NCI-H2227 (cell line): ENCODE measurements around the gene SPATA46.
A peak's percentile ranks its signal among the peaks of the same experiment; 100 is the strongest.
"Not testable (repeated sequence)": the region's sequence is repeated elsewhere in the genome, so short reads cannot be mapped to it uniquely, and the experiment has no call there.

ENCODE experiments used
- DNase-seq: peaks from one replicate; lab custom pipeline; 2025; ENCODE audit not compliant: unreplicated experiment; lab: John Stamatoyannopoulos, UW

The SPATA46 gene

DNA sequence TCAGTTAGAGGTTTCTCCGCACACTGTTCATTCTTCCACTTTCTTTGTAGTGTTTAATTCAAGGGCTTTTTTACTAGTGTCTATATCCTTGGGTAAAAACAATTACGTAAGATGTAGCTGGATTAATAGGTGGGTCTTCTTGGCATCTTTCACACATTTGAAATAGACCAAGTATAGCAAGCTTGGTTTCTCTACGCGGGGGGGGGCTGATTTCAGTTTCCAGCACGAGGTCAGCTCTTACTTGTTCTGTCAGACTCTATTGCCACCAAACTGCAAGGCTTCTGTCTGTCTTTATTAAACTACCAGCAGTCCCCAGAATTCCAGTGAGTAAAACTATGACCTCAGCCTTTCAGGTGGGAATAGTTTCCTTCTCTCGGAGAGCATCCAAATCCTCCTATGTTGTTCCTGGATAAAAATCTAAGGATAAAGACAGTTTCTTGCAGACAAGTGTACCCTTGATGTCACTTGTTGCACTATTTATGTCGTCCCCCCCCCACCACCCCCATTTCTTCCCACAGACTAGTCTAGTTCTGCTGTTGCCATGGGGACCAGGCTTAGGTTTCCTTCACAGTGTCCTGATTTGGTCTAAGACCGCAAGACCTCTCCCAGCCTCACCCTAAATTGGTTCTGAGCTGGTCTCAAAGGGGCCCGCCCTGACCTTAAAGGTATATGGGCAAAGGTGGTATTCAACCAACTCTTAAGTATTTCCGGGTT, 17.0 kb downstream of the SPATA46 start:
- DNase-seq: no peak

DNA sequence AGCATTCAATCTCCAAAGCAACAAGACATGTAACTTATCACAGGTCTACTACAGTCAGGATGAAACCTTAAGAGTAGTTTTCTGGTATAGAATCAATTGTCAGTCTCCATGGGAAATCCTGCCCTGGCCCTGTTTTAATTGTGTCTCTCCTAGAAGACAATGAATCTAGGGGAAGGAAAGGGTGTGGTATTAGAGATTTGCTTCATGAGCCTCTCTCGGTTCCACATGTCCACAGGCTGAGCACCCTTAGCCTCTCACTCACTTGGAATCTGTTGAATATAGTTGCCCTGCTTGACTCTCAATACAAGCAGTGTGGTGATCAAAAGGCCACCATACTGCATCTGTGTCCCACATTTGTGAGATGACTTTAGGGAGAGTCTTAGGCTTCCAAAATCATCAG, 17.7 kb downstream of the SPATA46 start:
- no peak for DNase-seq

DNA sequence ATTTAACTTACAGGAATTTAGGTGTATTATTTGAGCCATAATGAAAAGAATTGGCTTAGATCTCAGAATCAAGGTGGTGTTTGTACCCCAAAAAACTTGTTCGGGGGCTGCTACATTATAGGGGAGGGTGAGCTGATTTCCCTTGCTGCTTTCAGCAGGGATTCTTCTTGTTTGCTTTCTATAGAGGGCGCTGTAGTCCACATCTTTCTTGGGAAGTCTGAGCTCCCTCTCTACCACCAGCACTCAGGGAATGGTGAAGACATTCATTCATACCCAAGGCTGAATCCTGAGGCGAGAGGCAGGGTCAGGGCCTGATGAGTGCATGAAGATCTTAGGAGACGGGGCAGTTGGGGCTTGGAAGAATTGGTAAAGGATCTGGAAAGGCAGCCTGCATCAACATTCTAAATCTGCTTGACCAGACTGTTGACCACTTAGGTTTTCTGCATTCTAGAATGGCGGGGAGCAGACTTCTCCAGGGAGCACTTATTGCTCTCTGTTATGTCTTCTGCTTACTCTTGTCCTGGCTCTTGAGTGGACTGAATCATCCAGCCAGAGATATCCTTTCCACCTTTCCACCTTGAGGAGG, 18.9 kb downstream of the SPATA46 start:
- peak; percentile 49 for DNase-seq

DNA sequence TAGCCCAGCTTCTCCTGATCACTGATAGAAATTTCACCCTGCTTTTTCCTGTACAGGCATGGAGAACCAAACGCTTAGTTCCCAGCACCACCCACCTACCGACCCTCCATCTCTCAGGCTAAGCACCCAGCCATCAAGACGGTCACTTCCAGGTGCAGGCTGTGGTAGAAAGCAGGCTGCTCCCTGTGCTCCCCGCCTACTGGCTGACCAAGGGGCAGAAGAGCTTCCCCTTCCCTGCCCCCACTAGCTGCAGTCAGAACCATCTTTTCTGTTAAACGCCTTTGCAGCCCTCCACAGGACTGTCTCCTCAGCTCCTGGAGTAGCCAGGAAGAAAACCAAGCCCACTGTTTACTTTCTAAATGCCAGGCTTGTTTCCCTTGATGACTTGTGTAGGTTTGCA, 23.0 kb downstream of the SPATA46 start:
- no peak for DNase-seq

DNA sequence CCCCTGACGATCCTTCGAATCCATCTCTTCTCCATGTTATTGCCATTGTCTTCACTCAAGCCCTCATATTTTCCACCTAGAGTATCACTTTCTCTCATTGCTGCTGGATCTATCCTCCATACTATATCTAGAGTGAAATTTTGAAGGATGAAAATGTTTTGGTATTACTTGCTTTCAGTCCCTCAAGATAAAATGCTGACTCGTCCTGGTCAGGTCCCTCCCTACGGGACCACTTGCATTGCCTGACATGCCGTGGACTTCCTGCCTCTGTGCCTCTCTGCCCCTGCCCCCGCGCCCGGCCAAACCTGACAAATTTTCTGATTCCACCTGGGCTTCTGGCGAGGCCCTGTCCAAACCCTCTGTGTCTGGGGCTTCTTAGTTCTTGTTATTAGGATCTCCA, 23.6 kb downstream of the SPATA46 start:
- DNase-seq: no peak

DNA sequence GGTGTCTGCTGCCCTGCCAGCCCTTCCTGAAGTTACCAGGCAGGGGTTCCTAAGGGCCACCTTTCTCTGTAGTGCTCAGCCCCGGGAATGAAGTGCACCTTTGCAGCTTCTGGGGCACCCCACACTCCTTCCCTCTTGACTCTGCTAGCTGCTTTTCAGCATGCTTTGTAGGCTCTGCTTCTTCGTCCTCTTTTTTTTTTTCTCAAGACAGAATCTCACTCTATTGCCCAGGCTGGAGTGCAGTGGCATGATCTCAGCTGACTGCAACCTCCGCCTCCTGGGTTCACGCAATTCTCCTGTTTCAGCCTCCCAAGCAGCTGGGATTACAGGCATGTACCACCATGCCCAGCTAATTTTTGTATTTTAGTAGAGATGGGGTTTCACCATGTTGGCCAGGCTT, 24.8 kb downstream of the SPATA46 start:
- DNase-seq: not testable (repeated sequence)

DNA sequence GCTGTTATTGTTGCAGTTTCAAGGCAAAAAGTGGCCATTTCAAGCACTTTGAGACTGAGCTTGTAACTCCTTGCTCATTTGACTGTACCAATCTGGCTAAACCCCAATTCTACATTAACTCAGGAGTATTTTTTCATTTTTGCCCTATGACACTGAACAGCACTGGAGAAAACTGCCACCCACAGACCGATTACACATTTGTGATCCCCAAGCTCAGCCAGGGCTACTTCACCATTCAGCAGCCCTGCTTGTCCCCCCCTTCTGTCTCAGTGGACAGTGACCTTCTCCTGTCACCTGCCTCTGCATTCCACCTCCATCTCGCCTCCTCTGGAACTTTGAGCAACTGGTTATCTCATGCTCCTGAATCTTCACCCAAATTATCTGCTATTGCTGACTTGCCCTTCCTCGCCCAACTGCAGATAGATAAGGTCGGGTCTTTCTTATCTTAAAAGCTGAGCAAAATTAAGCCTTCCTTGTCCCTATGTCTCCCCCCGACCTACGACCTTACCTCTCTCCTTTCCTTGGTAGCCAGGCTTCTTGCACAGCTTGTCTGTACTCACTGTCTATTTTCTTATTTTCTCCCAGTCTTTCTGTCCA, 25.3 kb downstream of the SPATA46 start:
- DNase-seq: no peak

DNA sequence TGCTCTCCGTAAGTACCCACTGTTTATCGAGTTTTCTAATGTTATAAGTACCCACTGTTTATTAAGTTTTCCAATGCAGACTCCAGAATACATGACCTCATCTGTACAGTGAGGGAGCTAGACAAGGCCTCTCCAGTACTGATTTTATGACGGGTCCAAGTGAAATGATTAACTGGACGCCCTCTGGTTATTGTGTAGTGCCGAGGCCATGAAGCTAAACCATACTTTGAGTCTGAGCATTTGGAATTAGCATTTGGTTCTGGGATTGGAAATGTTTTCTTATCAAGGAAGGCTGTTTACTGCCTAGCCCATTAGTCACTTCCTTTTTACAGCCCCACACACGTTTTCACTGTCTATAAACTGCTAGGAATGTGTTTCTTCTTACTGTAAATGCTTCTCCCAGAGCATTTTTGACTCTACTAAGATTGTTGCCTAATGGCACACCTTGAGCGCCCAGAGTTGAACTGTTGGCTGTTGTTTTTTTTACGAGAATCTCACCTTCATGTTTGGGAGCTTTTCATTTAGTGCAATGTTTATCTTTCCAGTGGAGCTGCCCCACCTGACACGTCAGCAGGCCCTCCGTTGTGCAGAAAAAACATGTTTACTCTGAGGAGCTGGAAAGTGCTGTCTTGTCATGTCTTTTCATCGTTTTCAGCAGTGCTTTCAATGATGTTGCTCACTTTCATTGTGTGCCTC, 26.9 kb downstream of the SPATA46 start:
- DNase-seq: no peak

DNA sequence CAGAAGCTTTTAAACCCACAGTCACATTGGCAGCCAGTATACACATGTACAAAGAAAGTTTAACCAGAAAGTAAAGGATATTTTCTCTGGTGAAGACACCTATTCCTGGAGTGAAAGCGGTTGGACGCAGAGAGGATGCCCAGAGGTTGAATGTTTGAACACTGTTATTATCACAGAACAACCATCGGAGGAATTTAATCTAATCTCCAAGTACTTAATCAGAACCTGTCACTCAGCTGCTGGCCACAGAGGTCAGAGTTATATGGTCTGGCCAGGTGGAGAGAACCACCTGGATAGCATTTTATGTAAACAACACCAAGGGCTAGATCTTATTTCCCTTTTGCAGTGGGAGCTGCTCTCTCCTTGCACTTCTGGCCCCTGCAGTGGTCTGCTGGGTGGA, 29.4 kb downstream of the SPATA46 start:
- DNase-seq: no peak

DNA sequence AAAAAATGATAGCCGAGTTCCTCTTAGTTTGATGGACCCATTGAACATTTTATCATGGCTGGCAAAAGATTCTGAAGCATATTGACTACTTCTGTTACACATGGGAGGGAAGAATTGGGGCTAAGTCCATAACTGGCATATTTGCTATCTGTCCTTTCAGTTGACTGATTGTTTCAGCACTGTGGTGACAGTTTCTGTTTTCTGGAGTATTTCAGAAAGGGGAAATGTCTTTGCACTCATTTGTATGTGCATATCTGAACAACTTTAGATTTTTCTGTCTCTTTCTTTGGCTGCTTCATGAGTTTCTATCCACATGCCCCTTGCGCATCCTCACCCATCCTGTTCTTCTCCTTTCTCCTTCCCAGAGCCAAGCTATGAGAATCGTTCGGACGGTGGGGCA, 33.2 kb downstream of the SPATA46 start:
- DNase-seq: no peak

DNA sequence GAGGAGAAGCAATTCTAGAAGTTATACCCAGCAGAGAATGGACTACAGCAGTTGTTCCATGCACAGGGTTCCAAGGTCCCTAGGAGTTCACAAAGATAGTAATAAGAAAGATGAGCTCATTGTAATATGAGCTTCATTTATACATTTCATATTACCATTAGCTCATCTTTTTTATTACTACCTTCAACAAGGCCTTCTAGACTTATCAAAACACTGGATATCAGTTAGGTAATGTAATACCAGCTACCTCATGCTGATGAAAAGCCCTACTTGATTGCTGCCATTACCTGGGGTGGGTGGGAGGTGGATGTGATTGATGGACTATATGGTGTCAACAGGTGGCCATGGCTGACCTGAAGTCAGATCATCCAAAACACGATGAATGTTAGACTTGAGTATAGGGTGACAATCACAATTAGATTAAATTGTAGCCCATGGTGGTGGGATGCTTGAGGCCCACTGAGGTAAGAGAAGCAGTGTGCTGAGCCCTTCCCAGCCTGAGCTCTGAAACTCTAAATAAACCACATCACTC, 34.1 kb downstream of the SPATA46 start:
- DNase-seq: no peak

DNA sequence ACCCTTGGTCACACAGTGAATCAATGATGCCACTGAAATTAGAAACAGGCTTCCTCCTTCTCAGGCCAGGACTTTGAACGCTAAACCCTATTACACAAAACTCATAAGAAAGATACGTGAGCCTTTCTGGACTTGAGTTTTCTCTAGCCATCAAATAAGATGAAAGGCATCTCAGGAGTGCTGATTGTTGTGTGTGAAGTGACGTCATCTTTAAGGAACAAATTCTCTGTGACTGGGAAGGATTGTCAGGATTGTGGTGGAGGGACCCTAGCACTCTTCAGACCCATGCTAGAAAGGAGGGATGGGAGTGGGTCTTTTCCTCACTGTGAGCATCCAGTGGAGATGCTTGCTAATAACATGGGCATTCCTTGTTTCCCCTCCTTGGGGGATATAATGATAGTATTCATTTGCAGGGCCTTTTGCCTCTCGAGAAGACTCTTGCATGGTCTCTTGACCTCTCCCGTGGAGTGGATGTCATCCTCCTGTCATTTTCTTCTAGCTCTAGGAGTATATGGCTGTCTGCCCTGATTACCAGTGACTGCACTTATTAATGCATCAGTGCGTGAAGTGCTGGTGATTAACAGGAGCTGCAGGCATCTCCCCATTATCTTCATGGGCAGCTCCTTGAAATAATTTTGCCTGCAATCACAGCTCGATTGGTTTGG, 39.9 kb downstream of the SPATA46 start:
- DNase-seq: peak; percentile 57

DNA sequence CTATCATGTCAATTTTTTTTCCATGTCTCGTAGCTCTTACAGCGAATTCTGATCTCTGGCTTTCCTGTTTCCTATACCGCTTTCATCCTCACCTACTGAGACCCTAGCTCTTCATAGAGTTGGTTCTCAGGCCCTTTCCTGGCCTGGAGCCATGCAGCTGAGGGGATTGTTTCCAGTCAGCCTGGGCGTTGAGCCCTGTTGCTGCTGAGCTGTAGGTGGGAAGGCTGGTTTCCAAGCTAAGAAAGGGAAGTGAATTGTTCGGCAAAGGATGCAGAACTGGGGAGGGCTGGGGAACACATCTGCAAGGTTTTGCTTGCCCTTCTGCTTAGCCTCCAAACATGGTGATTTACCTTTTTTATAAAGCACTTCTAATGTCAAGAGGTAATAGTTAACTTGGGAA, 41.5 kb downstream of the SPATA46 start:
- no peak for DNase-seq

DNA sequence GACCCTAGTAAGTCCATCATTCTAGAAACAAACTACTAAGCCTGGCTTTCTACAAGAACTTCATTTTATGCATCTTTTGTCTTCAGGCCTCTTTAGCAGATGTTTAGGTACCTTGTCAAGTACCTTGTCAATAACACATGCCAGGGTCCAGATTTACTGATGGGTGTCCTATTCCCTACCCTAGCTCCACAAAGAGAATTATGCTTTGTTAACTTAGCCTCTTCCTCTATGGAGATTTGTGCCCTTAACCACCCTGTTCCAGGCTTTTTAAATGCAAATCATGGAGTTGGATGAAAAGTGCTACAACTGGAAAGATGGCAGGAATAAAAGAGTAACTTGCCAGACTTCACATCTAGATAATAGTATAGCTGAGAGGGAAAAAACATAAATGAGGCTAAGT, 42.7 kb downstream of the SPATA46 start:
- no peak for DNase-seq

DNA sequence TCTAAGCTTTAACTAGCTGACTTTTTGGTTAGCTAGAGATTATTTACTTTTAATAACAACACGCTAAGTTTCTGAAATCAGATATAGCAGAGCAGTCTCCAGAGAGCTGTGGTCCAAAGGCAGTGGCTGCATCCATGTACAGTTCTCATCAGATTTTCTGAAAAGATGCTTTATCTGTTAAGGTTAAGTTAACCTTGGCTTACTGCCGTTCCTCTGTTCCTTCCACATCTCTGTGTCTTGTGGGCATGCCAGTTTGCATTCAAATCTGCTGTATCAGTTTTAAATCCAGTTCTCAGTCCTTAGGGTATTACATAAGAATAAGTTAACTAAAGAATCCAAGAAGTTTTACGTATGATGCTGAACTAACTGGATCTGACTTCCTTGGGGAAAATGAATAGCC, 46.8 kb downstream of the SPATA46 start:
- no peak for DNase-seq

DNA sequence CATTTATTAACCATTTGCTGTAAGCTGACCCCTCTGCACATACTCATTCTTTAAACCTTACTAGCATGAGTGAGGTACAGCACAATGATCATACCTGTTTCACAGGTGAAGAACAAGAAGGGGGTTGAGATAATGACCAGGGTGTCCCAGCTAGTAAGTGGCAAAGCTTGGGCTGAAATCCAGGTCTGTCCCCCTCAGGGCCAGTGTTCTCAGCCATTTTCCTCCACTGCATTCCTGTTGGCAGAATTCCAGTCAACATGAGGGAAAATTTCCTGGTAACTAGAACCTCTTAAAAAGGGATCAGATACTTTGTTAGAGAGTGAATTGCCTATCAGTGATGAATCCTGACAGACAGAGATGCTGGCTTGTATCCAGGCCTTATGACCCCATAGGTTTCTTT, 48.1 kb downstream of the SPATA46 start:
- DNase-seq: peak; percentile 13

DNA sequence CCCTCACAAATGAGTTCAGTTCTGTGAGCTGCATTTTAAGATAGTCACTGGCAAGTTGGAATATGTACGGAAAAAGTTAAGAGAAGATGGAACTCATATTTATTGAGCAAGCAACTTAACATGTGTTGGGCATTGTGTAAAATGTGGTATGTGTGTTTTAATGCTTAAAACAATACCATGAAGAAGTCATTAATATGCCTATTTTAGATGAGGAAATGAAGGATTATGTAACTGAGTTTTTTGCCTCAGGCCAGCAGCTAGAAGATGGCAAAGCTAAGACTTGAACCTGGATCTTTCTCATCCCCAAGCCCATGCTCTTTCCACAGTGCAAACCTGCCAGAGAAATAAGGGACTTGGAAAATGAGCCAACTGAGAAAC, 48.9 kb downstream of the SPATA46 start:
- no peak for DNase-seq

DNA sequence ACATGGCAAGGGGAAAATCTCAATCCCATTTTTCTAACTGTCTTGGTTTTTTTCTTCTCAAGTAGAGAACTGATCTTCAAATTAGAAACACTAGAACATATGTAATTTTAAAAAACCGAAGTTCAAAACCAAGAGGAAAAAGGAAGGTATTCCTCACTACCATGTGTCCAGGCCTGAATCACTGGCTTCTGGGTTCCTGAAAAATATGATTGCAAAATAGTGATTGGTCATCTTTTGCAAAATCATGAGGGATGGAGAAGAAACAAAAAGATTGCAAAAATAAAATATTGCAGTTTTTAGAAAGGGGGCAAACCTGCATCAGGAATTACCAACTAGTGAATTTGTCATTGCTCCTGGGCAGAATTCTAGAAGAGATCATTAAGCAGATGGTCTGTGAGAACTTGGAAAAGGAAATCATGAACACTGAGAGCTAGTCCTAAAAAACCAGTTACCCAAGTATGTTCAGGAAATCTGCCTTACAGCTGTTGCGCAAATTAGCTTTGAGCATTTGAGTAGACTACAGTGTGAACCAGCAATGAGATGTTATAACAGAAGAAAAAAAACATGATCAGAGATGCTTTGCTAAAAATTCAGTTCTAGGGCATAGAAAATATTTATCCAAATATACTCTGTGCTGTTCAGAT, 49.4 kb downstream of the SPATA46 start:
- no peak for DNase-seq

DNA sequence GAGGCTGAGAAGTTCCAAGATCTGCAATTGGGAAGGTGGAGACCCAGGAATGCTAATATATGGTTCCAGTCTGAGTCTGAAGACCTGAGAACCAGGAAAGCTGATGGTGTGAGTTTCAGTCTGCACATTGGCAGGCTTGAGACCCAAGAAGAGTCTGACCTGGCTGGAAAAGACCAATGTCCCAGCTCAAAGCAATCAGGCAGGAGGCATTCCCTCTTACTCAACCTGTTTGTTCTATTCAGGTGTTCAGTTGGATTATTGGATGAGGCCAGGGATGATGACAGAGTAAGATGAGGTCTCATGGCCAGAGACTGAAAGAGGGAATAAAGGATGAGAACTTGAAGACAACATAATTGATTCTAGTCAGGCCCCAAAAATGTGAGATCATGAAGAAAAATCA, 50.1 kb downstream of the SPATA46 start:
- DNase-seq: no peak

DNA sequence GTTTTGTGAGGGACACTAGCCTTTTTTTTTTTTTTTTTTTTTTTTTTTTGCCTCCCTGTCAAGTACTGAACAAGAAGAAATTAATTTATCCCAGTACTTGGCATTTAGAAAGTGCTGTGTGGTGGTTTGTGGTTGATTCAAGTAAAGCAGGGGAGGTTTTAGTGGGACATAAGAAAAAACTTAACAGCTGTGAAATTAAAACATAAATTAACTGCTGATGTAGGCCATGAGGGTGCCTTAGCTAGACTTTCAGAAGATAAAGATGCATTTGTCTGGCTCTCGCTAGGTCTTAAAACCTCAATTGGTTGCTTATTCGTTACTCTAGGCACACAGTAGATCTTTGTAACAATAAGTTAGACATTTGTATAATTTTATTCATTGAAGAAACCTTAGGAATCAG, 52.3 kb downstream of the SPATA46 start:
- DNase-seq: no peak
